K562 (cell line): Measurements from ENCODE around the gene ANKRD16. TPM values are rescaled to one million over a fixed set of nuclear protein-coding genes. Genes with fewer than 3 reads are reported as not detected.

ENCODE experiments used
- BMI1 ChIP-seq: fragments of 150-350 bp; IDR thresholded peaks from 2 replicates; pipeline ENCODE4 v1.6.1; 2014; ENCODE audit warnings: low read length
- C11orf30 ChIP-seq: fragments of 450-650 bp; IDR thresholded peaks from 2 replicates; pipeline ENCODE4 v1.6.1; 2016; ENCODE audit warnings: low read depth, mild to moderate bottlenecking
- ELF2 ChIP-seq: fragments of 250-450 bp; sonication (Bioruptor Pico); IDR thresholded peaks from 2 replicates; pipeline ENCODE4 v1.5.0; 2021; ENCODE audit warnings: mild to moderate bottlenecking
- ELF4 ChIP-seq: fragments of 450-650 bp; formaldehyde crosslinking; IDR thresholded peaks from 2 replicates; pipeline ENCODE4 v1.4.0; 2022; ENCODE audit warnings: missing genetic modification characterization
- ETV1 ChIP-seq: fragments of 450-650 bp; conservative IDR thresholded peaks from 2 replicates; pipeline ENCODE4 v1.6.1; 2016; ENCODE audit warnings: missing genetic modification characterization, control low read depth, low read depth, missing compliant biosample characterization
- GATA2 ChIP-seq: sonication (generic); formaldehyde crosslinking; IDR thresholded peaks from 2 replicates; pipeline ENCODE4 v1.4.0; 2020; ENCODE audit warnings: mild to moderate bottlenecking, missing genetic modification reagents
- GMEB1 ChIP-seq: fragments of 250-450 bp; sonication (Bioruptor Pico); IDR thresholded peaks from 2 replicates; pipeline ENCODE4 v1.4.0; 2020; ENCODE audit warnings: mild to moderate bottlenecking
- MTA1 ChIP-seq: fragments of 450-650 bp; IDR thresholded peaks from 2 replicates; pipeline ENCODE4 v1.6.1; 2017; ENCODE audit warnings: borderline replicate concordance
- NFYB ChIP-seq: IDR thresholded peaks from 2 replicates; pipeline ENCODE4 v1.6.1; 2011; ENCODE audit warnings: mild to moderate bottlenecking, moderate library complexity; ENCODE audit not compliant: insufficient read length; ENCODE audit errors: extremely low read depth
- NR2F6 ChIP-seq: fragments of 450-650 bp; formaldehyde crosslinking; IDR thresholded peaks from 2 replicates; pipeline ENCODE4 v1.4.0; 2020; ENCODE audit warnings: mild to moderate bottlenecking
- RBM22 ChIP-seq: fragments of 200-400 bp; formaldehyde crosslinking; IDR thresholded peaks from 2 replicates; pipeline ENCODE4 v1.6.1; 2018; ENCODE audit warnings: low read length, low read depth; ENCODE audit not compliant: poor library complexity, severe bottlenecking
- RNF219 ChIP-seq: fragments of 250-450 bp; sonication (Bioruptor Pico); IDR thresholded peaks from 2 replicates; pipeline ENCODE4 v1.5.0; 2022; ENCODE audit warnings: mild to moderate bottlenecking
- SIRT6 ChIP-seq: IDR thresholded peaks from one replicate; pipeline ENCODE4 v1.6.1; 2012; ENCODE audit warnings: low read depth, mild to moderate bottlenecking, control low read depth, inconsistent platforms, low read length, moderate library complexity
- STAG1 ChIP-seq: sonication (generic); formaldehyde crosslinking; IDR thresholded peaks from 2 replicates; pipeline ENCODE4 v1.5.0; 2020; ENCODE audit warnings: missing genetic modification reagents, borderline replicate concordance
- TCF15 ChIP-seq: fragments of 250-450 bp; sonication (Bioruptor Pico); IDR thresholded peaks from 2 replicates; pipeline ENCODE4 v1.8.0; 2022; ENCODE audit warnings: moderate library complexity, mild to moderate bottlenecking, inconsistent platforms
- THRAP3 ChIP-seq: fragments of 450-650 bp; IDR thresholded peaks from 2 replicates; pipeline ENCODE4 v1.6.1; 2016; ENCODE audit warnings: mild to moderate bottlenecking, inconsistent platforms, borderline replicate concordance
- U2AF1 ChIP-seq: fragments of 200-400 bp; formaldehyde crosslinking; optimal IDR thresholded peaks from 2 replicates; pipeline ENCODE3; 2017; ENCODE audit warnings: mild to moderate bottlenecking, low read depth, low read length, moderate library complexity
- XRCC5 ChIP-seq: fragments of 200-400 bp; formaldehyde crosslinking; IDR thresholded peaks from 2 replicates; pipeline ENCODE4 v1.6.1; 2017; ENCODE audit warnings: low read depth, mild to moderate bottlenecking, low read length
- ZBTB2 ChIP-seq: fragments of 450-650 bp; IDR thresholded peaks from 2 replicates; pipeline ENCODE4 v1.6.1; 2016; ENCODE audit warnings: antibody characterized with exemption
- ZBTB34 ChIP-seq: fragments of 250-450 bp; sonication (Bioruptor Pico); IDR thresholded peaks from 2 replicates; pipeline ENCODE4 v1.8.0; 2021; ENCODE audit warnings: mild to moderate bottlenecking, moderate library complexity
- ZNF436 ChIP-seq: fragments of 250-450, 450-650 bp; sonication (Bioruptor Pico); formaldehyde crosslinking; IDR thresholded peaks from 2 replicates; pipeline ENCODE4 v1.7.0; 2020; ENCODE audit warnings: mild to moderate bottlenecking
- ZNF644 ChIP-seq: fragments of 200-800 bp; sonication (Bioruptor generic); IDR thresholded peaks from 2 replicates; pipeline ENCODE4 v1.6.1; 2016; ENCODE audit warnings: low read depth, missing genetic modification characterization, missing compliant biosample characterization
- ZNF77 ChIP-seq: fragments of 250-450 bp; sonication (Bioruptor Pico); IDR thresholded peaks from 2 replicates; pipeline ENCODE4 v1.5.0; 2020
- polyA plus RNA-seq, 8 experiments: library from polyadenylated mRNA; depleted of rRNA in 4 of 8; stranded (reverse) in 5 of 8; unstranded in 3 of 8; fragments of >200 nt; fragmentation: Nextera tagmentation in 2 of 8; fragmentation: Illumina TruSeq in 1 of 8; extraction: Ambion mirVana in 2 of 8; extraction: Trizol in 1 of 8; gene quantifications; 2 replicates each; pipeline versions ENCODE4 v1.2.1 to v1.2.3, GENCODE V29; 2011 to 2014; ENCODE audit warnings: inconsistent platforms in 1 of 8, missing spikeins in 1 of 8
- total RNA-seq, 7 experiments: library from RNA; depleted of rRNA in 6 of 7; stranded (reverse); fragments of >200 nt in 6 of 7; fragmentation: Illumina TruSeq in 2 of 7; extraction: Trizol in 2 of 7; gene quantifications; 2 replicates each; pipeline versions ENCODE4 v1.2.1 to v1.2.3, GENCODE V29; 2011 to 2021; ENCODE audit warnings: low replicate concordance in 1 of 7

The ANKRD16 gene
- total and polyA plus RNA-seq, 9 of the 15 experiments (the other 6 are each of a cell fraction or from before 2014, with no cell fraction given), result 1.5 to 16.0 (median 9.5) TPM

- TF ChIP-seq RNF219 (CRISPR knock-in tag), result no peak
- TF ChIP-seq ELF4 (CRISPR knock-in tag), result no peak
- no peak for TF ChIP-seq STAG1 (CRISPR knock-in tag)
- no peak for TF ChIP-seq THRAP3
- TF ChIP-seq ZNF77, result no peak
- TF ChIP-seq U2AF1, result no peak
- no peak for TF ChIP-seq ZNF436 (CRISPR knock-in tag)
- TF ChIP-seq TCF15, result no peak
- no peak for TF ChIP-seq ELF2
- peak; percentile 50; the same call in 1 of the 2 replicates for TF ChIP-seq ETV1 (tag)
- no peak for TF ChIP-seq MTA1
- no peak for TF ChIP-seq BMI1
- TF ChIP-seq SIRT6, result no peak
- peak; percentile 42 for TF ChIP-seq RBM22
- TF ChIP-seq XRCC5, result no peak
- TF ChIP-seq C11orf30, result no peak
- no peak for TF ChIP-seq NFYB
- TF ChIP-seq ZNF644, result no peak
- TF ChIP-seq GMEB1 (CRISPR knock-in tag), result no peak
- TF ChIP-seq ZBTB34 (CRISPR knock-in tag), result no peak
- no peak for TF ChIP-seq NR2F6
- no peak for TF ChIP-seq GATA2
- no peak for TF ChIP-seq ZBTB2
These were observed 77.2 kb downstream of the ANKRD16 start (continued) for GRCh38 chr10:5812283-5813090.
